Kidney capillary endothelial cell (primary cell): Measurements from ENCODE around the gene RHBDF2.

Experiments used
- DNase-seq: peaks from one replicate; pipeline ENCODE4 v3.0.0-alpha.2; 2018; ENCODE audit warnings: low spot score

RHBDF2 gene

DNA sequence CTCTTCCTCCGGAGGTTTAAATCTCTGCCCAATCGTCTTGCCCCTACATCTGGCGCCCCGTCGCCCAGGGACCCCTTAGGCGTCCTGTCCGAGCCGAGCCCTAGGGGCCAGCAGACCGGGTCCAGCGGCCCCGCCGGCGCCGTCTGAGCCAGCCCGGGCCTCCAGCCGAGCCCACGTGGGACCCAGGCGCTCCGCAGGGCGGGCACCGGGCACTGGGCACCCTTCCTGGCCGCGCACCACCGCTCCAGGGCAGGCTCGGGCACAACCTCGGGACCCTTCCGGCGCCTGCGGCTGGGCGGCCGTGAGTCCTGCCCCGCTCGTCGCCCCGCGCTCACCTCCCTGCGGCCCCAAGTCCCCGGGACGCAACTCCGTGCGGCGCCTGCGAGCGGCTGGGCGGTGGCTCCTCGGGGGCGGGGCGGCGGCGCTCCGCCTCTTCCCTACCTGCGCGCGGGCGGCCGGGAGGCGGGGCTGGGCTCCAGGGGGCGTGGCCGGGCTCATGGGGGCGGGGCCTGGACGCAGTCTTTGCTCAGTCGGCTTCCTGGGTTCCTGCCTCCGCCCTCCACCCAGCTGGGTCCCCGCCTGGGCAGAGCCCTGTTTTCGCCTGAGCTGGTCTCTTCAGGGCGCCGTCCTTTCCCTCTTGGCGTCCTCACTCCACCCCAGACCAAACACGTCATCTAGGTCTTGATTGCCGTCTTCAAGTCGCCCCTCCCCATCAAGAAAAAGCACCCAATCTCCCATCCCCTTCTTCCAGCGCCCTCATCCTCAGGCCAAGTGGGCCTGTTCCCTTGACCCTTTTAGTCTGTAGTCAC, at the start of gene RHBDF2:
TSS of gene RHBDF2 (minus strand) at position 406 of the 809 bp plus-strand sequence. CDS start 19,899 bp downstream, outside the sequence.
- peak; percentile 38 for DNase-seq

DNA sequence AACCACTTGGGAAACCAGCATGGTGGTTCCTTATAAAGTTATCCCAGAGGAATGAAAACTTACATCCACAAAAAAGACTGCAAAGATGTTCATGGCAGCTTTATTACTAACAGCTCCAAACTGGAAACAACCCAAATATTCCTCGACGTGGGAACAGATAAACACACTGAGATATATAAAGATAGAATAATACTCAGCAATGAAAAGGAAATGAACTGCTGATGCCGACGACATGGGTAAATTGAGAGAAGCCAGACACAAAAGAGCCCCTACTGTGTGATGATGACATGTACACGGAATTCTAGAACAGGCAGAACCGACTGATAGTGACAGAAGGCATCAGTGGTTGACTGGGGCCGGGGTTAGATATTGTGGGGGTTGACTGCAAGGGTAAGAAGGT, 48.3 kb upstream of the RHBDF2 start:
- DNase-seq, result no peak

DNA sequence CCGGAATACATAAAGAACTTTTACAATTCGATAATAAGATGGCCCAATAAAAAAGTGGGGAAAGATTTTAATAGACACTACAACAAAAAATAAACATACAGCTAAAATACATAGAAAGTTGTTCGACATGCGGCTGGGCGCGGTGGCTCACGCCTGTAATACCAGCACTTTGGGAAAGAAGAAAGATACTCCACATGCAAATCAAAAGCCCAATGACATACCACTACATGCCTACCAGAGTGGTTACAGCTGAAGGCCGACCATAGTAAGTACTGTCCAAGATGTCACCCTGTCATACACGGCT, 47.9 kb upstream of the RHBDF2 start:
- no peak for DNase-seq

DNA sequence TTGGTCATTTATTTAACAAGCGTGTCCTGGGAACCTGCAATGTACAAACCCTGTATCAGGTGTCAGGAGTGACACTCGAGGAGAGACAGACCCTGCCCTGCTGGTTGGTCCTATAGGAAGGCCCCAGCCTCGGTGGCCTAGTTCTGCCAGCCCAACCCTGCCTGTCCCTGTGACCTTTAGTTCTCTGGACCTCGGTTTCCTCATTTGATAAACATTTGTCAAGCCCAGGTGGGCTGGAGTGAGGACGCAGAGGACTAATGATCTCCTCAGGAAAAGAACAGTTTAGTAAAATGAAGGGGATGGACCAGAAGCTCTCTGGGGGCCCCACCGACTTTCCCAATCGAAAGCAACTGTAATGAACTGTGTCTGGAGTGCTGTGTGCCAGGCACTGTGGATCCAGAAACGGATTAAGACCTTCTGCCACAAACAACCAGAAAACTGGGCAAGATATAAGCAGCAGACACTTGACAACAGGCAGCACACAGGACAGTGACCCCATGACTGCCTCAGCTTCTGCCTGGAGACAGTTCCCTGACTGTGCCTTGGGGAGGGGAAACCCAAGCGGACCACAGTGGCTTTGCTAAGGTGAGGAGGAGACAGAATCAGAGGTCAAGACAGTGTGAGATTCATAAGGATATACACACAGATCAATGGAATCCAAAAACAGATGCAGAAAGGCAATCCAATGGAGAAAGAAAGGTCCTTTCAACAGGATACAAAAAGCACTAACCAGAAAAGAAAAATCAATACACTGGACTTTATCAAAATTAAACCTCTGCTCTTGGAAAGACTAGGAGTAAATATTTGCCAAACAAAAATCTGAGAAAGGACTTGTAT, 47.4 kb upstream of the RHBDF2 start:
- no peak for DNase-seq

DNA sequence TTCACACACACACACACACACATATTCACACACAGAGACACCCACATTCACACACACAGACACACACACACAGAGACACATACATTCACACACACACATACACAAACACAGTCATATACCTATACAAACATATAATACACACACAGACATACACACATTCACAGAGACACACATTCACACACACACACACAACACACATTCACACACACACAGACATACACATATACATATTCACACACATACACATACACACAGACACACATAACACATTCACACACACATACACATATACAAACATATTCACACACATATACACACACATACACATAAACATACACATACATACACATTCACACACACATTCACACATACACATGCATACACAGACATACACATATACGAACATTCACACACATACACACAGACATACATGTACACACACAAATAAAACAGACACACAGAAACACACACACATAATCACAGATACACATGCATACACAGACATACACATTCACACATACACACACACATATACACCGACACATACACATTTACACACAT, 46.5 kb upstream of the RHBDF2 start:
- DNase-seq, result no peak

DNA sequence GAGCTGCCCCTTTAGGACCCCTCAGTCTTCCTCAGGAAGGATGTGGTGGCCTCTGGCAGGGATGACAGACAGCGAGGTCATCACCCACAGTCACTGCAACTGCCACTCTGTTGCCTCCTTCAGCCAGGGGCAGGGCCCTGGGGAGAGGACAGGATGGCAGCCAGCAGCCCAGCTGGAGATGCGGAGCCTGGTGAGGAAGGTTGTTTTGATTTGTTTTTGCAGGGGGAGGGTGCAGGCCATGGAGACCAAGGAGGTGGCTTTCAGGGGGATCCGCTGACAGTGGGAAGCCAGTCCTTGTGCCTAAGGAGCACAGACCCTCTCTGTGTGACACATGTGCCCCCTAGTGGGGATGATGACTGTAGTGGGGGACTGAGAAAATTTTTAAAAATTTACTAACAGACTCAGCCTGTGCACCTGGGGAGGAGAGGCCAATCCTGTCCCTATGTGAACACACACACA, 46.0 kb upstream of the RHBDF2 start:
- no peak for DNase-seq

DNA sequence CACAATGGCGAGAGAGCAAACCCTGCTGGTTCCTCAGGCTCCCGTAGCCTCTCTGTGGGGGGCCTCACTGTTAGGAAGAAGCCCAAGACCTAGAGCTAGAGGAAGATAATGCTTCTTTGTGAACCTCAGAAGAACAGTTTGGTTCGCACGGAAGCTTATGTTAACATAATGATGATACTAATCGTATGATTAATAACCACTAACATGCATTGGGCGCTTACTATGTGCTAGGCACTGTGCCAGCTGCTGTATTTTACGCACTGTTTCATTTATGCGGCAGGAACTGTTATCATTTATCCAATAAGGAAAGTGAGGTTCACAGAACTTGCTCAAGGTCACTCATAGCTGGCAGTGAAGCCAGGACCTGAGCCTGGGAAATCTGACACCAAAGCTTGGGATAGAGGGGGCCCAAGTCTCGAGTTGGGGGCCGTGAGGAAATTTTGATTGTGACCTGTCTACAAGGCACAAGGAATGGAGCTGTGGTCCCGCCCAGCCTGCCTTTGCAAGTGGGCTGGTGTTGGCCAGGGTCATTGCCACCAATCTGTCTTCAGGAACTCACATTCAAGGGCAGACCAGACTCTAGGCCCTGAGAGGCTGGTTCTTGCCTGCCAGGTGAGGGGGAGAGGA, 45.4 kb upstream of the RHBDF2 start:
- DNase-seq, result no peak

DNA sequence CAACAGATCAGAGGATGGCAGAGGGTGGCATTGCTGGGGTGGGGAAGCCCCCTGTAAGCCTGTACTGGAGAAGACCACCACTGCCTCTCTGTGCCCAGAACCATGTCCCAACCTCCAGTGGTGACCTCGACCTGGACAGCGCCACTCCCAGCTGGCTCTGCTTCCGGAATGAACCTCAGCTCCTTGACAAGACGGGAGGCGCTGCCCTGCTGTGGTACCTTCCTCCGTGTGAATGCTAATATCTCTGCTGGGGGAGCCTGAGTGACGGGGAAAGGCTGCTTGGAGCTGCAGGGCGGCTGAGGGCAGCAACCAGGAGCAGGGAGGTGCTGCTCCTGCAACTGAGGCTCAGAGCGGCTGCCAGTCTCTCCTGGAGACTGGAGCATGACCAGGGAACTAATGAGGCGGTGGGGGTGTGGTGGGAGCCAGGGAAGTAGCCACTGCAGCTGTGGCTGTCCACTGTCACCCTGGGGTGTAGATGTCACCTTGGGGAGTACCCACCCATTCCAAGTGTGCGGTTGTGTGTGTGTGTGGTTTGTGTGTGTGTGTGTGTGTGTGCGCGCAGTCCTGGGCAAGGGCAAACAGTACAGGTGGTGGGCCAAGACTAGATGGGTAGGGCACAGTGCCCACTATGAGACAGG, 44.8 kb upstream of the RHBDF2 start:
- DNase-seq, result no peak

DNA sequence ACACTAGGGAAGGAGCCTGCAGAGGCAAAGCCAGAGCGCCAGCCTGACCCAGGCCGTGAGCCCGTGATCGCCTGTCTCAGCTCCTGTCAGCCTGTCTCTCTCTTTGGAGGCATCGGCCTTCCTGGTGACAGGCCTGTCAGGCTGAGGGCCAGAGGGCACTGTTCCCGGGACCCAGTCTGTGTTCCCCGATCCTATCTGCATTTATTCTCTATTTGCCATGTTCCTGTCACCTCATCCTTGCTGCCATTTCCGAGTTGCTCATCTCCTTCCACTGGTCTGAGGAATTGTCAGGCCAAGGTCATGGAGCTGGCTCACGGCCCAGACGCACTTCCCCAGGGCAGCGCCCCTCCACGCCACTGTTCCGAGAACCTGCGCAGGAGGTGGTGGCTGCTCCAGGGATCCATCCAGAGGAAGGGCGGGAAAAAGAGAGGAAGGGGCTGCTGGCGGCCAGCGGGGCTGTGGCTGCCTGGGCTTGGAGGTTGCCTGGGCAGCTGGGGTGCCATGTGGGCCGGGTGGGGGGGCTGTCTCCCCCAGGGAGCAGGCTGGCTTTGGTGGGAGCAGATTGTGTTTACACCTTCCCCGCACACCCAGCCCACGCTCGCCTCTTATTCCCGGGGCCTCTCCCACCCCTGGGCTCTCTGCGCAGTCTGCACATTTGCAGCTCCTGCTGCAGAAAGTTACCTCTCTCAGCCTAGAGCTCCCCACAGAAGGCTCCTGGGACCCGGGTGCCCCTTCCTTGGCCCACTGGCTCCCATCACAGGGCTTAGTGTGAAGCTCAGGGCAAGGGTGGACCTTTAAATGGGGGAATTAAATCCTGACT, 43.5 kb upstream of the RHBDF2 start:
- no peak for DNase-seq

DNA sequence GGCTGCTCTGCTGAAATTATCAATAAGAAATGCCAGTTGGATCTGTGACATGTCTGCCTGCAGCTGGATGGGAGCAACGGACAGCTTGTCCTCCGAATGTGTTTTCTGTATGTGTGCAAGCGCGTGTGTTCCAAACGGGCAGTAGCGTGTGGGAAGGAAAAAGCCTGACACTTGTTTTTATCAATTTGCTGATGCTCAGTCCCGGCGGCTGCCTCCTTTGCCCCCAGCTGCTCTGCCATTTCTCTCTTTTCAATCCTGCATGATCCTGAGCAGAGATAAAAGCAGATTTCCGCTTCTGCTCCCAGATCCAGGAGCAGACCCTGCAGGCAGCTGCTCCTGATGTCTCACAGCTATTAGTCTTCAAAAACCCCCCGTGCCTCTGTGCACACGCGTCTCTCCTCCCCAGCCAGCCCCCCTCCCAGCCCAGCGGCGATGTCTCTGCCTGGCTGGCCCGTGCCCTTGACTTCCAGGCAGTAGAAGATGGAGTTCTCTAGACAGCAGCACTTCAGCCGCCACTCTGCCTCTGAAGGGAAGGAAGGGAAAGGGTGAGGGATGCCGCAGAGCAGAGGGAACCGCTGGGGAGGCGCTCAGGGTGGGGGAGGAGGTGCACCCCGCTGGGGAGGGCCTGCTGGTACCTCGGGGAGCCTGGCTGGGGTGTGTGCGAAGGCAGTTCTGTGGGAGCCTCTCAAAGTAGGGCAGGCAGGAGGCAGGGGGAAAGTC, 42.8 kb upstream of the RHBDF2 start:
- DNase-seq, result no peak

DNA sequence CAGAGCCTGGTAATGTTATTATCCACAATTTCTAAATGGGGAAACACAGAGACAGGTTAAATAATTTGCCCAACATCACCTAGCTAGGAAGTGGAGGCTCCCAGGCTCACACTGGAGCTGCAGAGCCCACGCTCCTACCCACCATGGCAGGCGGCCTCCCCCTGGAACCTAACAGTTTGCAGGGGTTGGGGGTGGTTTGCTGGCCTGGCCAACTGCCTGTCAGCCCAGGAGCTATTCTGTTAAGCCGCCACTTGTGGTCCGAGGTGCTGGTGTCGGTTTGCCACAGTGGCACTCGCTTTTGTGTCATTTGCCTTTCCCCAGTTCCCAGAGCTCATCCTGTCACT, 42.2 kb upstream of the RHBDF2 start:
- DNase-seq, result no peak

DNA sequence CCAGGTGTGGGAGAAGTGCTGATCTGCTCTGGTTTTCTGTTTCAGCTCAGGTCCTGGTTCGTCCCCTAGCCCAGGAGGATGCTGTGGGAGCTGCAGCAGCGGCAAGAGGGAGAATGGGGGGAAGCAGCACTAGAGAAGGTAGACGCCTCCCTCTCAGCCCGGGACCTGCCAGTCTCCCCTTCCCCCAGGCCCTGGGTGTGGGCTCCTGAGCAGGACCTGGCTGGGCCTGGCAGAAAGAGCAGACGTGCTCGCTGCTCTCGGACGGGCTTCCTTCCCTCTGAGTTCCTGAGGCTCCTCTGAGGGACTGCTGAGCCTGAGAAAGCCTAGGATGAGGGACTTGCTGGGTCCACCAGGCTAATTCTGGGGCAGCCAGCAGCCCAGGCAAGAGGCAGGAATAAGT, 41.8 kb upstream of the RHBDF2 start:
- DNase-seq, result no peak

DNA sequence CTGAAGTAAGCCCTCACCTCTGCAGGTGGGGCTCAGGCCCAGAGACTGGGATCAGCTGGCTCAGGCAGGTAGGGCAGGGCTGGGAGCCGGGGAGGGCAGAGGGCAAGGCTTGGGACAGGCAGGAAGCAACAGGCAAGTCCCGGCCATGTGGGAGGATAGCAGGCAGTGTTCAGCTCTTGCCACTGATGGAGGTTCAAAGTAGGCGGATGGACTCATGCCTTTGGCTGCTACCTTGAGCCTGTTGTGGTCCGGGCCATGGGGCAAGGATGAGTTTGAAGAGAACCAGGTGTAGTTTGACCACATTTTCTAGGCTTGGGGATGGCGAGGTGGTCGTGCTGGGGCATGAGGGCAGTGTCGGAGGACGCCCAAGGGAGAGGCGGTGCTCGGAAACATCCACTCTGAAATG, 41.3 kb upstream of the RHBDF2 start:
- no peak for DNase-seq

DNA sequence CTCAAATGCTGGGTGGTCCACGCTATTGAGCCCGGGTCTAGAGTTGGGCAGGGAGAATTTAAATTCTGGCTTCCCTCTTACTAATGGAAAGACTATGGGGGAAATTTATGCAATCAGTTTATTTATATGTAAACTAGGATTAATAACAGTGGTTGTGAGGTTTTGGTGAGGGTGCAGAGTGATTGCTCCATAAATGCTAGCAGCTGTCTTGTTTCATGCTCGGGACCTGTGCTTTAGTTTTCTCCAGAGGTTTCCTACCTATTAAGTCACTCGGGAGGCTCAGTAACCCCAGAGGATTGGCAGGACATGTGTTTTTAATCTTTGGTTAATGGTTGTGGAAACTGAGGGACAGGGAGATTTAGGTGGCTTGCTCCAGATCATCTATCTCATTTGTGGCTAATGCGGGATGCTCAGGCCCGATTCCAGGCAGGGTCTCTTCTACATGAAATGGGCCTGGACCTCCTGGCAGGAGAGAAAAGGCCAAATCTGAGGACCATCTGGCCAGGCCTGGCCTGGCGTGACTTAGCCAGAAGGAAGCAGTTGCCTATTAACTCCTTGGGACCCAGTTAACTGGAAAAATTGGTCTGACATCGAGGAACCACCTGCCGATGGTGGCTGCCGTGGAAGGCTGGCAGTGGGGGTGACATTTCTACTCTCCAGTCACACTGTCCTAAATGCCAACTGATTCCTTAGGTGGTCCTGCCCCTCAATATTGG, 40.7 kb upstream of the RHBDF2 start:
- DNase-seq, result no peak

DNA sequence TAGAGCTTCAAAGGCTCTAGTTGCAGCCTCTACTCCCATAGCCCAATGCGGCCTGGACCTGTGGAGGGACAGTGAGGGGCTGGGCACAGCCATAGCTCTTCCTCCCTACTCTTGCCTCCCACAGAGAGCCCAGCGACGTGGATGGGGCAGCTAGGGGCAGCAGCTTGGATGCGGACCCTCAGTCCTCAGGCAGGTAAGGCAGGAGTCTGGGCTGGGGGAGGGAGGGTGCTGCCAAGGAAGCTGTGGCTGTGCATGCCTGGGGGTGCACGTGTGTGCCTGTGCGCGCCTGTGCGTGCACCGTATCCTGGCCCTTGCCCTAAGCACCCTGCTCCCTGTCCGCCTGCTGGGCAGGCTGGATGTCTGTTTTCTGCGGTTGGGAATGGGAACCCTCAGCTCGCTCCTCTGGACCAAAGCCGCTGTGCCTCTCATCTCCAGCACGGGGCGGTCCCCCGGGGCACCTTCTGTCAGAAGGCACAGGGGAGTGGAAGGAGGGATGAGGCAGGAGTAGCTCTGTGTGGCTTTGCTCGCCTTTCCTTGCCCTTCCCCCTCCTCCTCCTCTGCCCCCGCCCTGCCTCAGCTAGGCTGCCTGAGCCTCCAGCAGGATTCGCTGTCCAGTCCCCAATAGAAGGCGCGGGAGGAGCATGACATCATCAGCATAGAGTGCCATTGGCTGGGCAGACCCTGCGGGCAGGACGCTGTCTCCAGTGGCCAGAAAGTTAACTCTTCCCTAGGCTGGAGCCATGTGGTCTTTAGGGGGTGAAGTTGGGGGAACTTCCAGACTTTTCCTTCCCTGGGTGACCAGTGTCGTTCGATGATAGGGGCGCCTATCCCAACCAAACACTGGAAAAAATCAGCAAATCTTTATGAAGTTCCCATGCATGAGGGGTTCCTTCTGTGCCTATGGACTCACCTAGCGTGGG, 39.4 kb upstream of the RHBDF2 start:
- peak; percentile 93 for DNase-seq

DNA sequence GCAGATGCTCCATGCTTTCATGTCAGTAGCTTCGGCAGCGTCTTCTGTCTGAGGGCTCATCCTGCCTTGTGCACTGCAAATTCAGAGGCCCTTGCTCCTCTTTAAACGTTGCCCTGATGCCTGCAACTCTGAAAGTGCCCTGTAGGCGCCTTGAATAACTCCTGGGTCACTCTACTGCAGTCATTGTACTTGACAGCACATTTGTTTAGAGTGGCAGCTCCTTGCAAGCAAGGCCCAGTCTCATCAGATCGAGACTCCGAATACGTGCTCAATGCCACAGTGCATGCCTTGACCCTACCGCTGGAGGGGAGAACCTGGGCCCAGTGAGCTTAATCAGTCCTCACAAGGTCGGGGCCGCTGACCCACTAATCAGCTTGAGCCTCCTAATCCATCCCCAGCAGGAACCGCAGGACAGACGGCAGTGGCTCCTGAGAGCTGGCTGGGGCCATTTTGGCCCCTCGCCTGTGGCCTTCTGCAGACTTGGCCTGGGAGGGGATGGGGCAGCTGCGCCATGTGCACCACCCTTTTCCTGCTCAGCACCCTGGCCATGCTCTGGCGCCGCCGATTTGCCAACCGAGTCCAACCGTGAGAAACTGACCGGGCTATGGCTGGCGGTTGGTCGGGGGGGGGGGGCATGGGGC, 38.5 kb upstream of the RHBDF2 start, which contains the start of gene PRCD:
TSS of gene PRCD (plus strand) at position 414 of the 641 bp plus-strand sequence. CDS start at position 512, 98 bp downstream.
- no peak for DNase-seq

DNA sequence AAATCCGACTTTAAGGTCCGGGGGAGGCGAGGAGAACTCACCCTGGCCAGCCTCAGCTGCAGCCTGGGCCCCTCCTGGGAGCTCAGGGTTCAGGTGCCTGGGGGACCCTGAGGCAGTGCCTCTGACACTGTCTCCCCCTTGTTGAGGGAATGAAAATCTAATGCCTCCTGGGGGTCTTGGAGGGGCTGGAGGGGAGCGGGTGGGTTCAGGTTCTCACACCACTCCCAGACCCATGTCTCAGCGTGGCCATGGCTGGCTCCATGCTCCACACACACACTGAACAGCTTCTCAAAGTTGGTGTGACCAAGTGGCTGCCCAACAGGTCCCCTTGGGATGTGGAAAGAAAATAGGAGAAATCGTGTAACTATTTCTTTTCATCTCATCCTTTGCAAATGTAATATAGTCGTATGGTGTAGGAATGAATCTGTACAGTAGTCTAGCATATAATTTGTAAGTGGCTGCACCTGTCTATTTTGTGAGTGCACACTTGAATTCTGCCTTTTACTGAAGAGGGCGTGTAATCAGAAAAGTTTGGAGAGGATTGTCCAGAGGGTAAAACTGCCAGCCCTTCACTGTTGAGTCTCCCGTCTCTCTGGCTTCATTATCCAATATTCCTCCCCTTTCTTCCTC, 37.8 kb upstream of the RHBDF2 start:
- no peak for DNase-seq
